ENCODE data around the gene UBE2QL1.

UBE2QL1 gene

DNA sequence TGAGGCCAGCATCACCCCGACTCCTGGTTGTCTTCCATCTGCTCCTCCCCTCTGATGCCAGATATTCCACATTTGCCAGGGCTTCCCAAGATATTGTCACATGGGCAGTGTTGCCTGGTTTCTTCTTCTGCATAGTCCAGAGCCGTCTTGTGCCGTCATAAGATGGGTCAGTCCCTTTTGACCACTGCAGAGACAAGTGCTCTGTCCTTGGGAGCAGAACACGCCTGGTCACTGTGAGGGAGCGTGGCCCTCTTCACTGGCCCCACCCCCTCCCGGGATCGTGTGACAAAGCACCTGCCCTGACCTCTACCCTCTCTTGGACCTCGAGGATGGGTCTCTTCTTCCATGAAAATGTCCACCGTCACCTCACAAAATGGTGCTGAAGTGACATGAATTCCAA, 41.6 kb downstream of the UBE2QL1 start:
- DNase-seq (ENCODE audit: low read depth): no peak
- TF ChIP-seq, protein P1, sequence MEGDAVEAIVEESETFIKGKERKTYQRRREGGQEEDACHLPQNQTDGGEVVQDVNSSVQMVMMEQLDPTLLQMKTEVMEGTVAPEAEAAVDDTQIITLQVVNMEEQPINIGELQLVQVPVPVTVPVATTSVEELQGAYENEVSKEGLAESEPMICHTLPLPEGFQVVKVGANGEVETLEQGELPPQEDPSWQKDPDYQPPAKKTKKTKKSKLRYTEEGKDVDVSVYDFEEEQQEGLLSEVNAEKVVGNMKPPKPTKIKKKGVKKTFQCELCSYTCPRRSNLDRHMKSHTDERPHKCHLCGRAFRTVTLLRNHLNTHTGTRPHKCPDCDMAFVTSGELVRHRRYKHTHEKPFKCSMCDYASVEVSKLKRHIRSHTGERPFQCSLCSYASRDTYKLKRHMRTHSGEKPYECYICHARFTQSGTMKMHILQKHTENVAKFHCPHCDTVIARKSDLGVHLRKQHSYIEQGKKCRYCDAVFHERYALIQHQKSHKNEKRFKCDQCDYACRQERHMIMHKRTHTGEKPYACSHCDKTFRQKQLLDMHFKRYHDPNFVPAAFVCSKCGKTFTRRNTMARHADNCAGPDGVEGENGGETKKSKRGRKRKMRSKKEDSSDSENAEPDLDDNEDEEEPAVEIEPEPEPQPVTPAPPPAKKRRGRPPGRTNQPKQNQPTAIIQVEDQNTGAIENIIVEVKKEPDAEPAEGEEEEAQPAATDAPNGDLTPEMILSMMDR (conservative IDR thresholded peaks at IDR 0.05; ENCODE audit: low read length): no peak
- no peak overlapping the region for H3K4me3 ChIP-seq (ENCODE audit: low read length)

DNA sequence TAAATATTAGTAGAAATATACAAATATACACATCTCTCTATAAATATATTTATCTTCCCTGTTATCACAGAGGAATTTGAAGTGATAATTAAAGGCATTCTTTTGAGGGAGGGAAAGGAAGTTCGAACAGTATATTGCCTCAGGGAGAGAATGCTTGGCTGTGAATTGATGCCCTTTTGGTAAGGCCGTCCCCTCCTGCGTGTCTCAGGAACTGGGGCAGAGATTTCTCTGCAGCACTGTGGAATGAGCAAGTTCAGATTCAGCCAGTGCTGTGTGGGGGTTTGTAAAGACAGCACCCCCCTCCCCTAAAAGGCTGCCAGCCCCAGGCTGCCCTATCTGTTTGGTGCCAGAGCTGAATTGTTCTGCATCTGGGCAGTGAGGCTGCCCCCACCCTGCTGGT, 42.0 kb downstream of the UBE2QL1 start:
- TF ChIP-seq, protein P1 (conservative IDR thresholded peaks at IDR 0.05; ENCODE audit: low read length): no peak
- no peak for DNase-seq (ENCODE audit: low read depth)
- H3K4me3 ChIP-seq (ENCODE audit: low read length): no peak overlapping the region

DNA sequence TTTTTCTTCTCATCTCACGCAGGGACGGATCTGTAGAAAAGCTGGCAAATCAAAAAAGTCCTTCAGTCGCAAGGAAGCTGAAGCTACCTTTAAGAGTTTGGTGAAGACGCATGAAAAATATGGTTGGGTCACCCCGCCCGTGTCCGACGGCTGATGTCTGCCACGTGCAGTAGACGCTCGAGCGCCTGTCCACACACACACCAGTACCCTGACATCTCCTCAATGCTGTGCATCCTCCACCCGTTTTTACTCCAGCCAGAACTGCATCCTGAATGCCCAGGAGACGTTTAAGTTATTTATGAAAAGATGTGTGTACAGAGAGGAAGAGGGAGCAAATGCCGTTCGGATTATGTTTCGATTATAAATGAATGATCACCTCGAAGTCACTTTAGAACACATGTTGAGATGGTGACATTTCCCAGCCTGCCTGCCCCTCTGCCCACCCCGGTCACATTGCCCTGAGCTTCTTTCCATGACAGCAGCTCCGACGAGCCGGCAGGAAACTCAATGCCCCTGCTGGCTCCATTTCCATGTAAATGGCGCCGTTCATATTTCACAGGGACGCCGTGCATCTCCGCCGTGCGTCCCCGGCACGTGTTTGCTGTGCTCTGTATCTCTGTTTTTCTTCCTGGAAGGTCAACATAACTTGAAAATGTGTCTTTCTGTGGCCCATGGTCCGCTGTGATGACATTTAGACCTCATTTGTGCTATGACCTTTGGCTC, 42.7 kb downstream of the UBE2QL1 start:
- TF ChIP-seq, protein P1 (conservative IDR thresholded peaks at IDR 0.05; ENCODE audit: low read length): no peak
- DNase-seq (ENCODE audit: low read depth): no peak
- H3K4me3 ChIP-seq (ENCODE audit: low read length): no peak overlapping the region

DNA sequence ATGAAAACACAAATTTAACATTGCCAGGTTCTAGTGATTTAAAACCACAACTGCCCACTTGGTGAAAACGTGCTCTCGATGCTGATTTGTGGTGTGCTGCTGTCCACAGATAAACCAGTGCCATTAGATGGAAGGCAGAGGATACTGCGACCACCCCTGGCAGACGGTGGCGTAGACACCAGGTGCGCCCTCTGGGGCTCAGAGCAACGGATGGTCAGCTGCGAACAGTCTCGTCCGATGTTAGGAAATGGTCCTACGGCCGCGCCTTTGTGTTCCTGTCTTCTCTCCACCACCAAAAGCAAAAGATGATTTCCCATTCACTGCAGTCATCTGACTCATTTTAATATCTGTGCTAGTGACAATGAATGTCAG, 43.2 kb downstream of the UBE2QL1 start:
- no peak overlapping the region for H3K4me3 ChIP-seq (ENCODE audit: low read length)
- no peak for DNase-seq (ENCODE audit: low read depth)
- TF ChIP-seq, protein P1 (conservative IDR thresholded peaks at IDR 0.05; ENCODE audit: low read length): no peak

DNA sequence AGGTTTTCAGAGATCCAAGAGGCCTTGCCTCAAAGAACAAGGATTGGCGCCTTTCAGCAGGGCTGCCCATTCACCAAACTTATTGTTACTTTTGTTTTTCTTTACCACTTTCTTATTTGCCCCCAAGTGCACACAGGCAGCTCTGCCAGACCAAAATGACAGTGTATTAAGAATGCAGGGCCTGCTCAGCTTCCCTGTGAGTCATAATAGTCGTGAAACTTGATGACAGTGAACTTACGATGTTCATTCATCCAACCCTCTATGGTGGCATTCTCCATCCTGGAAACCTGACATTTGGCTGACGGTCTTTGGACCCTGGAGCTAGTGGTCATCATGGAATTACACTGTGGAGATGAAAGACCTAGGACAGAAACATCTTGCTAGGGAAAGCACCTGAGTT, 44.3 kb downstream of the UBE2QL1 start:
- TF ChIP-seq, protein P1 (conservative IDR thresholded peaks at IDR 0.05; ENCODE audit: low read length): no peak
- DNase-seq (ENCODE audit: low read depth): no peak
- H3K4me3 ChIP-seq (ENCODE audit: low read length): no peak overlapping the region

DNA sequence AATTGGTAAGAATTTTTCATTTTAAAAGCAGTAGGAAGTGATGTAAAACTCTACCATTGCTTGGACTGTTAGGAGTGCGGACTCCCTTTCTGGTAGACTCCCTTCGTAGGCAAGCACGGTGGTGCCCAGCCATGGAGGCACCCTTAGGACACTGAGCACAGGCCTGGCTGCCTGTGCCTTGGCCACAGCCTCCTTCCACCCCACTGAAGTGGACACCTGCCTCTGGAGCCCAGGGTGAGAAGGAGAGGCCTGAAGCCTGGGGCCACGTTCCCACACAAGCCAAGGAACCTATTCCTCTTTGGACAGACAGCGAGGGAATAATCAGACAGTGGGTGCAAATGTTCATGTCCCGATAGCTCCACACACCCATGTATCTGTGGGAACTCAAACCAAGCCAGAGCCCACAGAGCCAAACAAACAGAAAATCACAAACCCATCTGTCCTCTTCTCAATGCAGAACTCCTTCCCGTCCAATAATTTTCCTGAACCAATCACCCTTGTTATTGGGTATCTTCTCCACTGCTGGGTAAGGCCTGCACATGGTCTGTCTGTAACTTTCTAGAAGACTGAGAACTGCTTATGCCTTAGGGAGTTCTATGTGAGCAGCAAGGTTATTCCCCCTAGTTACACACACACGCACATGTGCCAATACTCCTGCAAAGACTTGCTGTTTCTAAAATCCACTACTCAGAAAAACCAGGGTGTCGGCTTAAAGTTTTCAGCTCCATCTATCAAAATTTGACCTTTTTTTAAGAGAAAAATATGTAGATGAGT, 45.2 kb downstream of the UBE2QL1 start:
- no peak for DNase-seq (ENCODE audit: low read depth)
- TF ChIP-seq, protein P1 (conservative IDR thresholded peaks at IDR 0.05; ENCODE audit: low read length): no peak
- H3K4me3 ChIP-seq (ENCODE audit: low read length): no peak overlapping the region

DNA sequence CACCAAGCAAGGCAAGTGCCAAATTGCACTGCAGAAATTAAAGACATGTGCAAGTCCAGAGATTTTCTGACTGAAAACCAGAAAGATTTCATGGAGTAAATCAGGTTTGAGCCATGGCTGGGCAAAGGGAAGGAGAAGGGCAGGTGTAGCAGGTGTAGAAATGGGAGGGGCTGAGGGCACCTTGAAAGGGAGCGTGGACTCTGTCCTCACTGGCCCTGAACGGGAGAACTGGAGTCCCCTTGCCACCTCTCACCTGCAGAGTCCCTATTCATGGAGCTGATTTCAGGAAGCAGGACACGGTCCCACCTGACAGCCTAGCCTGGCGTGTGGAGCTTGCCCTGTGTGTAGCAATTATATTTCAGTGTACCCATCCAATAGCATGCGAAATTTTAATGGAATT, 46.3 kb downstream of the UBE2QL1 start:
- TF ChIP-seq, protein P1 (conservative IDR thresholded peaks at IDR 0.05; ENCODE audit: low read length): no peak
- no peak overlapping the region for H3K4me3 ChIP-seq (ENCODE audit: low read length)
- no peak for DNase-seq (ENCODE audit: low read depth)

All from AG10803 (cell line).